ENCODE results near the gene ALG14. TPM values are rescaled to one million over a fixed set of nuclear protein-coding genes. Genes with fewer than 3 reads are reported as not detected.

The ALG14 gene
- total and polyA plus RNA-seq, 7 experiments from 2014 or later = 1.1 to 3.2 (median 1.7) TPM

DNA sequence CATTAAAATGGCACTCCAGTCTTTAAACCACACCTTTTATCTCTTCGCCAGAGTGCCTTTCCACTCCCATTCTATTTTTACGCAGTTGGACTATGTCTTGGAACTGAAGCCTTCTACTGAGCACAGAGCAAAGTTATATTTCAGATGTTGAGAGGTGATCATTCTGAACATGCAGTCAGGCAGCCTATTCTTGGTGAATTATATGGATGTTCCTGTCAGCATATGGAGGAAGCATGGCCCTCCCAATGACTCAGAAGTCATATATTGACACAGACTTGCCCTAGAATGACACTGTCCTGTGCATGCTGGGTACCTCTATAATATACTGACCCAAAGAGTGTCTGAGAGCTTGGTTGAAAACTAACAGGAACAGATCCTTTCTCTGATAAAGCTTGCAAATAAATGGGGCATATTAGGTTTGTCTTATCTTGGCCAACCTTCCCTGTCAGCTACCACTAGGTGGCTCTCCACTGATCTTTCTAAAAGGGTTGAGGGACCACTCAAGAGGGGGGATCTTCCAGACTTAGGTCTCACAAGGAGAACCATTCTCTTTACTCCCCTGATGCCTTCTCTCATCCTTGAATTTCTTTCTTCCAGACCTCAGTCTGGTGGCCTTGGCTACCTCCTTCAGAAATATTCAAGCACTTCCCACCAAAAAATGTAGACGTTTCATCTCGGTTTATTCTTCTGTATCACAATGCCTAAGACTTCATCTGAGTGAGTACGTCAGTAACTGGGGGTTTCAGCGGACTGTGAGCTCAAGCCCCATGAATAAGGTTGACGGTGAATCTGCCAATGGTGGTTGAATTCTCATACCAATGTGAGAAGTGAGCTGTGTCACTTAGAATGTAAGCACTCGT is 11.8 kb upstream of the ALG14 start:
- Histone ChIP-seq H3K4me1 (ENCODE audit: control insufficient read depth in 2 of 2, insufficient read depth in 2 of 2, low read length in 2 of 2) (no peaks in the 10 kb centered on the region), H3K36me3 (ENCODE audit: control insufficient read depth in 2 of 3, insufficient read depth in 3 of 3, low read length in 3 of 3) (no peaks in the 10 kb centered on the region), H3K4me3 (ENCODE audit: low read length) (no peak overlapping the region), H3K27ac (ENCODE audit: low read depth, low read length) (no peak overlapping the region), H3K27me3 (ENCODE audit: control insufficient read depth in 2 of 2, insufficient read depth in 2 of 2, low read length in 2 of 2) (no peaks in the 10 kb centered on the region), H3K9me3 (ENCODE audit: control insufficient read depth in 2 of 3, low read length in 3 of 3) (no peaks in the 10 kb centered on the region)
- ATAC-seq (peak; percentile 72), DNase-seq (peak in 7 of 9 donors; percentile 7 to 26 (median 20))
- H3K27ac Mint-ChIP-seq = no peak overlapping the region
- intact Hi-C loops (cut with micrococcal nuclease) = loop anchor here (1.0 kb wide), 2 partner anchors 11 to 150 kb away; partner anchors contain the start of gene RWDD3 (in 2 of the 2)
- H3K4me1 Mint-ChIP-seq = peaks cover 0 to 4% (median 0%) of the 10 kb centered on the region in 7 donors
- no peaks in the 10 kb centered on the region for H3K36me3 Mint-ChIP-seq
- no peak overlapping the region for H3K4me3 Mint-ChIP-seq
- ChIA-PET CTCF (interaction anchor here (0.6 to 1.7 kb wide), 5 partner anchors 11 to 230 kb away, joined by 3 to 8 read pairs (median 5); partner anchors contain the start of gene RWDD3), POLR2A (interaction anchor here (0.6 to 1.6 kb wide), 3 partner anchors 9 to 149 kb away, joined by 3 to 5 read pairs (median 5); partner anchors contain the start of genes ALG14 and RWDD3)
- H3K27me3 Mint-ChIP-seq = peaks cover 0 to 29% (median 18%) of the 10 kb centered on the region in 5 donors
- H3K9me3 Mint-ChIP-seq = no peaks in the 10 kb centered on the region

DNA sequence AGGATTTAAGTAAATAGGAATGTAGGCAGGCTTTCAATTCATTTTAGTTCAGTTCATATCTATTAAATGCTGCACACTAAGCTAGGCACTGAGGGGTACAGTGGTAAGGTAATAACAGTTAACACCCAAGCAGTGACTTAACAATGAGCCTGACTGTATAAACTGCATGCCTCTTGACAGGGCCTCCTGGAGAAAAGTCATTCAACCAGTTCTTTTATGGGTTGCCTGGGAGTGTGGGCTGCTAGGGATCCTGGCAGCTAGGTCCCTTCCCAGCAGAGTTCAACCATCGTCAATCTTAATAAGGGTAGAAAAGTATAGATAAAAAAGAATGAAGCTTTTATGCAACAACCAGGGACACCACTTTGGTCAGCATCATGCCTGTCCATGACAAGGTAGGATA is 8.1 kb upstream of the ALG14 start:
- POLR2A ChIA-PET = interaction anchor here (1.7 kb wide), 1 partner anchor 8 kb away, joined by 5 read pairs; the partner anchor contains the start of gene ALG14
- H3K27me3 Mint-ChIP-seq = peaks cover 0 to 19% (median 12%) of the 10 kb centered on the region in 5 donors

DNA sequence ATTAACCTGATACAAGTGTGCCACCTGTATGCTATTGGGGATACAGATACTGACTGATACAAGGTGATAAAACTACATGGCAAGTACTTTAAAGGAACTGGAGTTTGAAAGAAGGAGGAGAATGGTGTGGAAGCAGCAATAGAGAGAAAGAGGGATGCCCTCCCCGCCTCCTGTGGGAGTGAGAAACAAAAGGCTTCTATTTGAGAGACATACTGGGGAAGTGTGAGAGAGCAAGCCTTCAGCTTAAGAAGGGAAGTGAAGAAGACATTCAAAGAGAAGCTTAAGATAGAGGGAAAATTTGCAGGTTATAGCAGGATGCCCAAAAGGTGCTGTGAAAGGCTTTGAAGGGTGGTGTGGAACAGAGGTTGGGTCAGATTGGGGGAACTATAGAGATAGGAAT is 7.7 kb upstream of the ALG14 start:
- no peak overlapping the region for H3K27ac Mint-ChIP-seq
- Histone ChIP-seq H3K27ac (ENCODE audit: low read depth, low read length) (no peak overlapping the region), H3K4me1 (ENCODE audit: control insufficient read depth in 2 of 2, insufficient read depth in 2 of 2, low read length in 2 of 2) (no peaks in the 10 kb centered on the region), H3K27me3 (ENCODE audit: control insufficient read depth in 2 of 2, insufficient read depth in 2 of 2, low read length in 2 of 2) (no peaks in the 10 kb centered on the region), H3K36me3 (ENCODE audit: control insufficient read depth in 2 of 3, insufficient read depth in 3 of 3, low read length in 3 of 3) (no peaks in the 10 kb centered on the region), H3K9me3 (ENCODE audit: control insufficient read depth in 2 of 3, low read length in 3 of 3) (no peaks in the 10 kb centered on the region), H3K4me3 (ENCODE audit: low read length) (no peak overlapping the region)
- ChIA-PET POLR2A (interaction anchor here (1.7 kb wide), 1 partner anchor 8 kb away, joined by 5 read pairs; the partner anchor contains the start of gene ALG14), CTCF (interaction anchor here (1.1 kb wide), 1 partner anchor 19 kb away, joined by 3 read pairs; no protein-coding TSS in a partner anchor)
- H3K4me3 Mint-ChIP-seq = no peak overlapping the region
- peaks cover 0 to 18% (median 14%) of the 10 kb centered on the region in 5 donors for H3K27me3 Mint-ChIP-seq
- peaks cover 0 to 4% (median 0%) of the 10 kb centered on the region in 7 donors for H3K4me1 Mint-ChIP-seq
- ATAC-seq (no peak), DNase-seq (no peak)
- H3K9me3 Mint-ChIP-seq = no peaks in the 10 kb centered on the region
- no peaks in the 10 kb centered on the region for H3K36me3 Mint-ChIP-seq
- intact Hi-C loops (cut with micrococcal nuclease) = no loop called here

More for the DNA sequence above, 8.1 kb upstream of the ALG14 start:
- no peak overlapping the region for H3K4me3 ChIP-seq (ENCODE audit: low read length)
- no peaks in the 10 kb centered on the region for H3K27me3 ChIP-seq (ENCODE audit: control insufficient read depth in 2 of 2, insufficient read depth in 2 of 2, low read length in 2 of 2)
- DNase-seq (no peak), ATAC-seq (no peak)
- no peak overlapping the region for H3K27ac ChIP-seq (ENCODE audit: low read depth, low read length)
- H3K9me3 Mint-ChIP-seq = no peaks in the 10 kb centered on the region
- H3K4me1 Mint-ChIP-seq = peaks cover 0 to 4% (median 0%) of the 10 kb centered on the region in 7 donors
- CTCF ChIA-PET = interaction anchor here (1.1 kb wide), 1 partner anchor 20 kb away, joined by 3 read pairs; no protein-coding TSS in a partner anchor
- no peaks in the 10 kb centered on the region for H3K9me3 ChIP-seq (ENCODE audit: control insufficient read depth in 2 of 3, low read length in 3 of 3)
- H3K36me3 ChIP-seq (ENCODE audit: control insufficient read depth in 2 of 3, insufficient read depth in 3 of 3, low read length in 3 of 3) = no peaks in the 10 kb centered on the region
- no peaks in the 10 kb centered on the region for H3K4me1 ChIP-seq (ENCODE audit: control insufficient read depth in 2 of 2, insufficient read depth in 2 of 2, low read length in 2 of 2)
- no peaks in the 10 kb centered on the region for H3K36me3 Mint-ChIP-seq
- H3K4me3 Mint-ChIP-seq = no peak overlapping the region
- intact Hi-C loops (cut with micrococcal nuclease) = no loop called here
- H3K27ac Mint-ChIP-seq = no peak overlapping the region

DNA sequence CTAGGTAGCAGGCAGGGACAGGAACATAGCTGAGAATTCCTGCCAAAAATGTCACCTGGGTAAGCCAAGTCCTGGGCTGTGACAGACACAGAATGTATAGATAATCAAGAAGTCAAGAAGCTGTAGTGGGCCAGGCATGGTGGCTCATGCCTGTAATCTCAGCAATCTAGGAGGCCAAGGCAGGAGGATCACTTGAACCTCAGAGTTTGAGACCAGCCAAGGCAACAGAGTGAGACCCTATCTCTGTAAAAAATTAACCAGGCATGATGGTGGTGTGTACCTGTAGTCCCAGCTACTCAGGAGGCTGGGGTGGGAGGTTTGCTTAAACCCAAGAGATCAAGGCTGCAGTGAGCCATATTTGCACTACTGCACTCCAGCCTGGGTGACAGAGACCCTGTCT is 3.3 kb upstream of the ALG14 start:
- no peak for DNase-seq
- peaks cover 0 to 4% (median 2%) of the 10 kb centered on the region in 5 donors for H3K36me3 Mint-ChIP-seq
- no peak overlapping the region for H3K27ac Mint-ChIP-seq
- no peak overlapping the region for H3K4me3 Mint-ChIP-seq
- H3K4me1 ChIP-seq (ENCODE audit: control insufficient read depth in 2 of 2, insufficient read depth in 2 of 2, low read length in 2 of 2) = peaks cover 8 to 12% of the 10 kb centered on the region in 2 donors
- POLR2A ChIA-PET = interaction anchor here (0.6 to 1.1 kb wide), 3 partner anchors 9 to 666 kb away, joined by 3 to 4 read pairs (median 3); no protein-coding TSS in a partner anchor
- no peaks in the 10 kb centered on the region for H3K9me3 ChIP-seq (ENCODE audit: control insufficient read depth in 2 of 3, low read length in 3 of 3)
- no peaks in the 10 kb centered on the region for H3K27me3 ChIP-seq (ENCODE audit: control insufficient read depth in 2 of 2, insufficient read depth in 2 of 2, low read length in 2 of 2)
- peaks cover 0 to 4% (median 0%) of the 10 kb centered on the region in 11 donors for H3K9me3 Mint-ChIP-seq
- CTCF ChIA-PET = interaction anchor here (1.0 kb wide), 1 partner anchor 158 kb away, joined by 4 read pairs; the partner anchor contains the start of gene RWDD3
- H3K4me1 Mint-ChIP-seq = peaks cover 9 to 24% (median 17%) of the 10 kb centered on the region in 7 donors
- no peak for ATAC-seq
- H3K36me3 ChIP-seq (ENCODE audit: control insufficient read depth in 2 of 3, insufficient read depth in 3 of 3, low read length in 3 of 3) = no peaks in the 10 kb centered on the region
- H3K27ac ChIP-seq (ENCODE audit: low read depth, low read length) = no peak overlapping the region
- no peak overlapping the region for H3K4me3 ChIP-seq (ENCODE audit: low read length)
- H3K27me3 Mint-ChIP-seq = peaks cover 0 to 6% (median 0%) of the 10 kb centered on the region in 5 donors
- intact Hi-C loops (cut with micrococcal nuclease) = loop anchor here in 1 of 2 donors (10.0 kb wide), 2 partner anchors 1201 to 1731 kb away; partner anchors contain the start of genes DNTTIP2 and DR1

DNA sequence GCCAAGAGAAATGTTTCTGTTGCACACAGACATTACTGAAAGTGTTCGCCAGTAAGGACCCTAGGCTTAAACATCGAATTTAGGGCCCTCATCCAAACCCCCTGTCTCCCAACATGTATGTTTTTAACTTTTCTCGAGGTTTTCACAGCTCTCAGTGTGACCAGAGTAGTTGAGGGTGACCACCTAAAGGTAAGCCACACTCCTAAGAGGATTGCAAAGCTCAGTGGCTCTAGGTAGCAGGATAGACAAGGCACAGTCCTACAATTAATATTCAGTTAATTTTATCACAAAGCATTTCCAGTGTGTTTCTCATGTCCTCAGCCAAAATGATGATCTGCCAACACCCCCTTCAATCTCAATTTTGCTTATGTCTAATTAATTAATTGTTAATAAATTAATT is 695 bp upstream of the ALG14 start:
- peaks cover 8 to 12% of the 10 kb centered on the region in 2 donors for H3K4me1 ChIP-seq (ENCODE audit: control insufficient read depth in 2 of 2, insufficient read depth in 2 of 2, low read length in 2 of 2)
- CTCF ChIA-PET = interaction anchor here (0.6 to 1.8 kb wide), 5 partner anchors 9 to 223 kb away, joined by 3 to 8 read pairs (median 5); partner anchors contain the start of gene RWDD3
- peaks cover 10 to 26% (median 18%) of the 10 kb centered on the region in 7 donors for H3K4me1 Mint-ChIP-seq
- no peak for DNase-seq
- H3K4me3 Mint-ChIP-seq = peak overlapping the region; percentile 88 to 100 (median 98)
- no peaks in the 10 kb centered on the region for H3K9me3 ChIP-seq (ENCODE audit: control insufficient read depth in 2 of 3, low read length in 3 of 3)
- POLR2A ChIA-PET = interaction anchor here (0.8 to 2.9 kb wide), 9 partner anchors 8 to 1227 kb away, joined by 3 to 14 read pairs (median 5); partner anchors contain the start of genes GCLM and RWDD3
- peak overlapping the region; percentile 95 to 100 (median 97) for H3K27ac Mint-ChIP-seq
- intact Hi-C loops (cut with micrococcal nuclease) = loop anchor here (1.0 to 10.0 kb wide), 8 partner anchors 11 to 1729 kb away; partner anchors contain the start of genes PTBP2 (in 2 of the 2), DNTTIP2 (in 1 of the 2), DR1 (in 1 of the 2) and TLCD4 (in 1 of the 2)
- peak overlapping the region; percentile 96 for H3K4me3 ChIP-seq (ENCODE audit: low read length)
- ATAC-seq = no peak
- no peaks in the 10 kb centered on the region for H3K36me3 ChIP-seq (ENCODE audit: control insufficient read depth in 2 of 3, insufficient read depth in 3 of 3, low read length in 3 of 3)
- no peaks in the 10 kb centered on the region for H3K27me3 ChIP-seq (ENCODE audit: control insufficient read depth in 2 of 2, insufficient read depth in 2 of 2, low read length in 2 of 2)
- H3K9me3 Mint-ChIP-seq = peaks cover 0 to 4% (median 0%) of the 10 kb centered on the region in 11 donors
- peak overlapping the region; percentile 85 for H3K27ac ChIP-seq (ENCODE audit: low read depth, low read length)
- peaks cover 0 to 6% (median 0%) of the 10 kb centered on the region in 5 donors for H3K27me3 Mint-ChIP-seq
- H3K36me3 Mint-ChIP-seq = peaks cover 0 to 10% (median 2%) of the 10 kb centered on the region in 5 donors

DNA sequence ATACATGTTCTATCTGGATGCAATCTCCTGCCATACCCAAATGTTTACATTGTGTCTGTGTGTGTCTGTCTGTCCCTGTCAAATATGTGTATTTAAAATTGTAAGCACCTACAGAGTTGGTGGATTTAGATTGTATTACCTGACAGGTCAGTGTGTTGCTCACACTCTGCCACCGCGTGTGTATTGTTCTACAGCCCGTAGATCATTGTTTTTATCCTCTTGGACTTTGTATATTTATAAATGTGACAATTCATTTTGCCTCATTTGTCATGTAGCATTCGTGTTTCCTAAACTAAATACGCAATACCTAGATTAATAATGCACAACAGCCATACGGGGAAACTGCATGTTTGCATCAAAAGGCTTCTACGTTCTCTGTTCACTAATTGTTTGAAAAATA is 634 bp downstream of the ALG14 start:
- CTCF ChIA-PET = interaction anchor here (1.4 kb wide), 1 partner anchor 162 kb away, joined by 8 read pairs; the partner anchor contains the start of gene RWDD3
- Mint-ChIP-seq H3K36me3 (peaks cover 0 to 10% (median 6%) of the 10 kb centered on the region in 5 donors), H3K27ac (peak overlapping the region; percentile 95 to 100 (median 97)), H3K4me1 (peaks cover 10 to 26% (median 18%) of the 10 kb centered on the region in 7 donors), H3K4me3 (peak overlapping the region; percentile 88 to 100 (median 98)), H3K9me3 (peaks cover 0 to 4% (median 0%) of the 10 kb centered on the region in 11 donors), H3K27me3 (peaks cover 0 to 6% (median 0%) of the 10 kb centered on the region in 5 donors)
- Histone ChIP-seq H3K4me3 (ENCODE audit: low read length) (peak overlapping the region; percentile 96), H3K27ac (ENCODE audit: low read depth, low read length) (peak overlapping the region; percentile 85), H3K9me3 (ENCODE audit: control insufficient read depth in 2 of 3, low read length in 3 of 3) (no peaks in the 10 kb centered on the region), H3K36me3 (ENCODE audit: control insufficient read depth in 2 of 3, insufficient read depth in 3 of 3, low read length in 3 of 3) (no peaks in the 10 kb centered on the region), H3K4me1 (ENCODE audit: control insufficient read depth in 2 of 2, insufficient read depth in 2 of 2, low read length in 2 of 2) (peaks cover 8 to 12% of the 10 kb centered on the region in 2 donors), H3K27me3 (ENCODE audit: control insufficient read depth in 2 of 2, insufficient read depth in 2 of 2, low read length in 2 of 2) (no peaks in the 10 kb centered on the region)
- POLR2A ChIA-PET = interaction anchor here (0.8 to 2.9 kb wide), 5 partner anchors 9 to 655 kb away, joined by 3 to 14 read pairs (median 5); partner anchors contain the start of gene RWDD3
- no peak for DNase-seq
- ATAC-seq = no peak
- intact Hi-C loops (cut with micrococcal nuclease) = loop anchor here (1.0 to 10.0 kb wide), 16 partner anchors 29 to 1892 kb away; partner anchors contain the start of genes ABCD3 (in 2 of the 2), PTBP2 (in 2 of the 2), RWDD3 (in 2 of the 2) and CCDC18 (in 1 of the 2)

All from naive thymus-derived CD4-positive, alpha-beta T cell (primary cell).